ENCODE measurements around the gene PLPP1.
A peak's percentile ranks its signal among the peaks of the same experiment; 100 is the strongest.

Gene PLPP1

GRCh38 chr5:55409775-55410174 lies 125.0 kb downstream of the PLPP1 start:
- H3K4me3 ChIP-seq (replicated peaks in 1 of 2; ENCODE audit: low read depth in 2 of 2, low read length in 2 of 2) = no peak overlapping the region
- no peak for DNase-seq (ENCODE audit: low read depth in 2 of 2)
- TF ChIP-seq CTCF (IDR thresholded peaks at IDR 0.05; ENCODE audit: low read depth, low read length) = no peak

- no peak for DNase-seq (ENCODE audit: low read depth in 2 of 2)
- H3K4me3 ChIP-seq (replicated peaks in 1 of 2; ENCODE audit: low read depth in 2 of 2, low read length in 2 of 2) = no peak overlapping the region
- no peak for TF ChIP-seq CTCF (IDR thresholded peaks at IDR 0.05; ENCODE audit: low read depth, low read length)
These were observed 126.8 kb downstream of the PLPP1 start for GRCh38 chr5:55407984-55408383.

GRCh38 chr5:55407059-55407684 lies 127.6 kb downstream of the PLPP1 start:
- peak; percentile 69 for TF ChIP-seq CTCF (IDR thresholded peaks at IDR 0.05; ENCODE audit: low read depth, low read length)
- H3K4me3 ChIP-seq (replicated peaks in 1 of 2; ENCODE audit: low read depth in 2 of 2, low read length in 2 of 2) = no peak overlapping the region
- DNase-seq (ENCODE audit: low read depth in 2 of 2) = peak; percentile 73 to 76

GRCh38 chr5:55406292-55406691 lies 128.5 kb downstream of the PLPP1 start:
- DNase-seq (ENCODE audit: low read depth in 2 of 2) = no peak
- no peak for TF ChIP-seq CTCF (IDR thresholded peaks at IDR 0.05; ENCODE audit: low read depth, low read length)
- H3K4me3 ChIP-seq (replicated peaks in 1 of 2; ENCODE audit: low read depth in 2 of 2, low read length in 2 of 2) = no peak overlapping the region

GRCh38 chr5:55402199-55402598 lies 132.6 kb downstream of the PLPP1 start:
- DNase-seq (ENCODE audit: low read depth in 2 of 2) = no peak
- peak; percentile 38 for TF ChIP-seq CTCF (IDR thresholded peaks at IDR 0.05; ENCODE audit: low read depth, low read length)
- no peak overlapping the region for H3K4me3 ChIP-seq (replicated peaks in 1 of 2; ENCODE audit: low read depth in 2 of 2, low read length in 2 of 2)

- H3K4me3 ChIP-seq (replicated peaks in 1 of 2; ENCODE audit: low read depth in 2 of 2, low read length in 2 of 2) = no peak overlapping the region
- no peak for TF ChIP-seq CTCF (IDR thresholded peaks at IDR 0.05; ENCODE audit: low read depth, low read length)
- DNase-seq (ENCODE audit: low read depth in 2 of 2) = no peak
These were observed 141.1 kb downstream of the PLPP1 start for GRCh38 chr5:55393501-55394175.
